GM12874 (cell line): ENCODE data around the gene BCKDHB.

Experiments
- CTCF ChIP-seq: IDR thresholded peaks from 2 replicates; pipeline ENCODE4 v1.5.1; 2011; ENCODE audit warnings: low read depth, mild to moderate bottlenecking, control low read depth, low read length, moderate library complexity; ENCODE audit not compliant: insufficient read depth

BCKDHB gene

GRCh38 chr6:80196906-80197305 lies 90.4 kb downstream of the BCKDHB start:
- no peak for TF ChIP-seq CTCF

GRCh38 chr6:80197474-80197873 lies 91.0 kb downstream of the BCKDHB start:
- TF ChIP-seq CTCF: no peak

- TF ChIP-seq CTCF: no peak
Measured at GRCh38 chr6:80197986-80198385, 91.5 kb downstream of the BCKDHB start.

- TF ChIP-seq CTCF: no peak
Measured at GRCh38 chr6:80203283-80203682, 96.8 kb downstream of the BCKDHB start.

- no peak for TF ChIP-seq CTCF
Measured at GRCh38 chr6:80205404-80205803, 98.9 kb downstream of the BCKDHB start.

GRCh38 chr6:80206758-80207157 lies 100.3 kb downstream of the BCKDHB start:
- TF ChIP-seq CTCF: no peak

GRCh38 chr6:80209430-80209829 lies 103.0 kb downstream of the BCKDHB start:
- no peak for TF ChIP-seq CTCF

GRCh38 chr6:80210618-80211017 lies 104.1 kb downstream of the BCKDHB start:
- TF ChIP-seq CTCF: no peak
